MM.1S (cell line): ENCODE results near the gene SLC35A4.

Source experiments
- CTCF ChIP-seq: fragments of 300-600 bp; sonication (generic); IDR thresholded peaks from 2 replicates; pipeline ENCODE4 v1.5.1; 2016; ENCODE audit warnings: antibody characterized with exemption, low read length, mixed read lengths
- EZH2 ChIP-seq: fragments of 300-600 bp; sonication (generic); optimal IDR thresholded peaks from 2 replicates; pipeline ENCODE3; 2017; ENCODE audit warnings: low read depth, mild to moderate bottlenecking, antibody characterized with exemption, low read length, mixed read lengths

GRCh38 chr5:140548300-140548688, 16.3 kb upstream of the SLC35A4 start:
- TF ChIP-seq CTCF (no peak), EZH2 (no peak)
